ENCODE measurements around the gene NUDT2.
"Not testable (repeated sequence)": the region's sequence is repeated elsewhere in the genome, so short reads cannot be mapped to it uniquely, and the experiment has no call there.

Gene NUDT2

DNA sequence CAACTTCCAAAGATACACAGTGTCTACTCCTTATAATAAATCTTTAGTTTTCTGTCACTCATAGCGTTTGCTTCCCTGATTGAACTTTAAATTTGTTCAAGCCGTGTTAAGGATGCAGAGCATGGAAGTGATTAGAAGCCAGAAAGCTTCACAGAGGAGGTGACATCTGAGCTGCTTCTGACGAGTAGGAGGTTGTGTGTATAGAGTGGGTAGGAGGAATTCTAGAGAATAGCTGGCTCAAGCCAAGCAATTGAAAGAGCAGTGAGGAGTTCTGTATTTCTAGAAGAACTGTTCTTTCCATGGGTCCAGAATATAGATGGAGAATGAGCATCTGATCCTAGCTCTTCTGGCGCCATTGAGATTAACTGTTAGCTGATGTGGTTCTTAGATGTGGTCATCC, 6.0 kb downstream of the NUDT2 start:
- Histone ChIP-seq H3K9ac (ENCODE audit: low read depth, low read length) (no peak overlapping the region), H3K36me3 (ENCODE audit: insufficient read depth, low read length) (peaks cover 16% of the 10 kb centered on the region), H3K27me3 (ENCODE audit: insufficient read depth, low read length) (no peaks in the 10 kb centered on the region), H3K27ac (ENCODE audit: low read depth, low read length) (no peak overlapping the region), H3K9me3 (ENCODE audit: insufficient read depth, low read depth, low read length) (no peaks in the 10 kb centered on the region), H3K4me3 (ENCODE audit: low read length) (no peak overlapping the region), H3K4me1 (ENCODE audit: insufficient read depth, low read length) (peaks cover 16% of the 10 kb centered on the region)
- 86% methylated on average over 4 of the region's 4 CpGs for WGBS

- H3K9me3 ChIP-seq (ENCODE audit: insufficient read depth, low read depth, low read length), result no peaks in the 10 kb centered on the region
- peaks cover 28% of the 10 kb centered on the region for H3K36me3 ChIP-seq (ENCODE audit: insufficient read depth, low read length)
- no peak overlapping the region for H3K27ac ChIP-seq (ENCODE audit: low read depth, low read length)
- no peaks in the 10 kb centered on the region for H3K27me3 ChIP-seq (ENCODE audit: insufficient read depth, low read length)
- peaks cover 16% of the 10 kb centered on the region for H3K4me1 ChIP-seq (ENCODE audit: insufficient read depth, low read length)
- no peak overlapping the region for H3K9ac ChIP-seq (ENCODE audit: low read depth, low read length)
- no peak overlapping the region for H3K4me3 ChIP-seq (ENCODE audit: low read length)
- 95% methylated on average over 2 of the region's 2 CpGs for WGBS
Measured at GRCh38 chr9:34337403-34337802, 8.0 kb downstream of the NUDT2 start.

DNA sequence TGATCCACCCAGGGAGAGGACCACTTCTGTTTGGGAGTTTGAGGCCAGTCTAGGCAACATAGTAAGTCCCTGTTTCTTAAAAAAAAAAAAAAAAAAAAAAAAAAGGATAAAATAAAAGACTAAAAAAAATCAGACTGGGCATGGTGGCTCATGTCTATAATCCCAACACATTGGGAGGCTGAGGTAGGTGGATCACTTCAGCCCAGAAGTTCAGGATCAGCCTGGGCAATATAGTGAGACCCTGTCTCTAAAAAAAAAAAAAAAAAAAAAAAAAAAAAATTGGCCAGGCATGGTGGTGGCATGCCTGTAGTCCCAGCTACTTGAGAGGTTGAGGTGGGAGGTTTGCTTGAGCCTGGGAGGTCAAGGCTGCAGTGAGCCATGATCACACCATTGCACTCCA, 8.7 kb downstream of the NUDT2 start:
- H3K4me3 ChIP-seq (ENCODE audit: low read length); H3K27ac ChIP-seq (ENCODE audit: low read depth, low read length); H3K9ac ChIP-seq (ENCODE audit: low read depth, low read length); H3K27me3 ChIP-seq (ENCODE audit: insufficient read depth, low read length); H3K9me3 ChIP-seq (ENCODE audit: insufficient read depth, low read depth, low read length): not testable (repeated sequence)
- Histone ChIP-seq H3K36me3 (ENCODE audit: insufficient read depth, low read length) (peaks cover 33% of the 10 kb centered on the region), H3K4me1 (ENCODE audit: insufficient read depth, low read length) (peaks cover 16% of the 10 kb centered on the region)

DNA sequence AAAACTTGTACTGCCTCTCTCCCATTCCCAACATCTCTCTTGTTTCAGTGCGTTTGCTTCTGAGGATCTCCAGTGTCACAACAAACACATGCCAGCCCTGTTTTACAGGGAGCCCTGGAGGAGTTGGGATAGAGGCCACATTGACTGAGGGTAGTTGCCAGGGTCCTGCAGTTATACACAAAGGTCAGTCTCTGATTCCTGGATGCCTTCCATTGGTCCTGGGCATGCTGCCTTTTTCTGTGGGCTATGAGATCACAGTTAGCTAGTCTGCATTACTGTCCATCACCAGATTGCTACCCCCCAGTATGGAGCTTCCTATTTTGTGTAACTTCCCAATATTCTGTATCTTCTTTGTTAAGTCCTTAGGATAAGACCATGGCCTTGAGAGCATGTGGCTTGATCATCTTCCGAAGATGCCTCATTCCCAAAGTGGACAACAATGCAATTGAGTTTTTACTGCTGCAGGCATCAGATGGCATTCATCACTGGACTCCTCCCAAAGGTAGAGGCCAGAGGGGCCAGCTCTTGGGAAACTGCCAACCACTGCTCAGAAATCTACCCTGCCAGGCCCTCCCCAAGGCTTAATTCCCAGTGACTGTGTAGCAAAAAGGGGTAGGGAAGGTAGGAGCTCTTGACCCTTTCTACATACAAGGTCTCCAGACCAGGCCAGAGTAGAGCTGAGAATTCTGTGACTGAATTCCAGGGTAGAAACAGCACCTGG, 9.5 kb downstream of the NUDT2 start:
- peaks cover 13% of the 10 kb centered on the region for H3K4me1 ChIP-seq (ENCODE audit: insufficient read depth, low read length)
- peaks cover 40% of the 10 kb centered on the region for H3K36me3 ChIP-seq (ENCODE audit: insufficient read depth, low read length)
- no peaks in the 10 kb centered on the region for H3K27me3 ChIP-seq (ENCODE audit: insufficient read depth, low read length)
- no peak overlapping the region for H3K4me3 ChIP-seq (ENCODE audit: low read length)
- 90% methylated on average over 2 of the region's 2 CpGs for WGBS
- H3K9me3 ChIP-seq (ENCODE audit: insufficient read depth, low read depth, low read length), result no peaks in the 10 kb centered on the region
- no peak overlapping the region for H3K27ac ChIP-seq (ENCODE audit: low read depth, low read length)
- no peak overlapping the region for H3K9ac ChIP-seq (ENCODE audit: low read depth, low read length)

- WGBS, result 94% methylated on average over 7 of the region's 7 CpGs
- no peaks in the 10 kb centered on the region for H3K27me3 ChIP-seq (ENCODE audit: insufficient read depth, low read length)
- no peak overlapping the region for H3K27ac ChIP-seq (ENCODE audit: low read depth, low read length)
- H3K4me1 ChIP-seq (ENCODE audit: insufficient read depth, low read length), result no peaks in the 10 kb centered on the region
- peaks cover 41% of the 10 kb centered on the region for H3K36me3 ChIP-seq (ENCODE audit: insufficient read depth, low read length)
- no peak overlapping the region for H3K4me3 ChIP-seq (ENCODE audit: low read length)
- H3K9ac ChIP-seq (ENCODE audit: low read depth, low read length), result no peak overlapping the region
- H3K9me3 ChIP-seq (ENCODE audit: insufficient read depth, low read depth, low read length), result no peaks in the 10 kb centered on the region
Measured at GRCh38 chr9:34341659-34342295, 12.4 kb downstream of the NUDT2 start.

- no peak overlapping the region for H3K27ac ChIP-seq (ENCODE audit: low read depth, low read length)
- no peaks in the 10 kb centered on the region for H3K4me1 ChIP-seq (ENCODE audit: insufficient read depth, low read length)
- 94% methylated on average over 5 of the region's 5 CpGs for WGBS
- H3K27me3 ChIP-seq (ENCODE audit: insufficient read depth, low read length), result no peaks in the 10 kb centered on the region
- no peaks in the 10 kb centered on the region for H3K9me3 ChIP-seq (ENCODE audit: insufficient read depth, low read depth, low read length)
- no peak overlapping the region for H3K4me3 ChIP-seq (ENCODE audit: low read length)
- peaks cover 41% of the 10 kb centered on the region for H3K36me3 ChIP-seq (ENCODE audit: insufficient read depth, low read length)
- H3K9ac ChIP-seq (ENCODE audit: low read depth, low read length), result no peak overlapping the region
Measured at GRCh38 chr9:34343090-34343489, 13.7 kb downstream of the NUDT2 start.

- H3K9ac ChIP-seq (ENCODE audit: low read depth, low read length), result no peak overlapping the region
- no peaks in the 10 kb centered on the region for H3K27me3 ChIP-seq (ENCODE audit: insufficient read depth, low read length)
- 100% methylated on average over 1 of the region's 1 CpG for WGBS
- H3K36me3 ChIP-seq (ENCODE audit: insufficient read depth, low read length), result peaks cover 40% of the 10 kb centered on the region
- no peaks in the 10 kb centered on the region for H3K9me3 ChIP-seq (ENCODE audit: insufficient read depth, low read depth, low read length)
- H3K27ac ChIP-seq (ENCODE audit: low read depth, low read length), result no peak overlapping the region
- no peak overlapping the region for H3K4me3 ChIP-seq (ENCODE audit: low read length)
- no peaks in the 10 kb centered on the region for H3K4me1 ChIP-seq (ENCODE audit: insufficient read depth, low read length)
Measured at GRCh38 chr9:34343605-34344004, 14.2 kb downstream of the NUDT2 start.

- 91% methylated on average over 15 of the region's 15 CpGs for WGBS
- Histone ChIP-seq H3K4me1 (ENCODE audit: insufficient read depth, low read length) (no peaks in the 10 kb centered on the region), H3K27ac (ENCODE audit: low read depth, low read length) (no peak overlapping the region), H3K9ac (ENCODE audit: low read depth, low read length) (no peak overlapping the region), H3K27me3 (ENCODE audit: insufficient read depth, low read length) (no peaks in the 10 kb centered on the region), H3K36me3 (ENCODE audit: insufficient read depth, low read length) (peaks cover 16% of the 10 kb centered on the region), H3K4me3 (ENCODE audit: low read length) (no peak overlapping the region), H3K9me3 (ENCODE audit: insufficient read depth, low read depth, low read length) (no peaks in the 10 kb centered on the region)
Measured at GRCh38 chr9:34346873-34347799, 17.8 kb downstream of the NUDT2 start.

GRCh38 chr9:34347800-34348158, 18.4 kb downstream of the NUDT2 start:
- Histone ChIP-seq H3K4me3 (ENCODE audit: low read length) (no peak overlapping the region), H3K9ac (ENCODE audit: low read depth, low read length) (no peak overlapping the region), H3K27me3 (ENCODE audit: insufficient read depth, low read length) (no peaks in the 10 kb centered on the region), H3K9me3 (ENCODE audit: insufficient read depth, low read depth, low read length) (no peaks in the 10 kb centered on the region), H3K4me1 (ENCODE audit: insufficient read depth, low read length) (no peaks in the 10 kb centered on the region), H3K36me3 (ENCODE audit: insufficient read depth, low read length) (peaks cover 11% of the 10 kb centered on the region), H3K27ac (ENCODE audit: low read depth, low read length) (no peak overlapping the region)

- Histone ChIP-seq H3K4me3 (ENCODE audit: low read length) (no peak overlapping the region), H3K9ac (ENCODE audit: low read depth, low read length) (no peak overlapping the region), H3K9me3 (ENCODE audit: insufficient read depth, low read depth, low read length) (no peaks in the 10 kb centered on the region), H3K36me3 (ENCODE audit: insufficient read depth, low read length) (no peaks in the 10 kb centered on the region), H3K4me1 (ENCODE audit: insufficient read depth, low read length) (no peaks in the 10 kb centered on the region), H3K27ac (ENCODE audit: low read depth, low read length) (no peak overlapping the region), H3K27me3 (ENCODE audit: insufficient read depth, low read length) (no peaks in the 10 kb centered on the region)
- WGBS, result 92% methylated on average over 3 of the region's 3 CpGs
Measured at GRCh38 chr9:34349324-34349723, 20.0 kb downstream of the NUDT2 start.

DNA sequence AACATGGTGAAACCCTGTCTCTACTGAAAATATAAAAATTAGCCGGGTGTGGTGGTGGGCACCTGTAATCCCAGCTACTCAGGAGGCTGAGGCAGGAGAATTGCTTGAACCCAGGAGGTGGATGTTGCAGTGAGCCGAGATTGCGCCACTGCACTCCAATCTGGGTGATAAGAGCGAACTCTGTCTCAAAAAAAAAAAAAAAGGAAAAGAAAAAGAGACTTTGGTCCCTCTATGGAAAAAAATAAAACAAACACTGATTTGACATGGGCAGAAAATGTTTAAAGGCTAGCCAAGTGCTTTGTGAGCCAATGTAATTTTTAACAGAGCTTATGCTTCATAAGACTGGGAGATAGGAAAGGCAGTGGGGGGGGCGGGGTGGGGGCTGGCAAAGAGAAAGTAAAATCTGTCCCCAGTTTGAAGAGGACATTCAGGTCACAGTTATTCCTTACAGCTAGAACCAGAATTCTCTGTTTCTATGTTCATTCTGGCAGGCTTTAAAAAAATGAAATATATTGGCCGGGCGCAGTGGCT, 22.8 kb downstream of the NUDT2 start:
- H3K27ac ChIP-seq (ENCODE audit: low read depth, low read length), result not testable (repeated sequence)
- WGBS, result 96% methylated on average over 7 of the region's 7 CpGs

More for the DNA sequence above, 22.8 kb downstream of the NUDT2 start:
- peaks cover 11% of the 10 kb centered on the region; the same call in 1 of the 2 replicates for H3K9me3 ChIP-seq (ENCODE audit: insufficient read depth, low read depth, low read length)
- not testable (repeated sequence) for H3K4me1 ChIP-seq (ENCODE audit: insufficient read depth, low read length); H3K4me3 ChIP-seq (ENCODE audit: low read length); H3K36me3 ChIP-seq (ENCODE audit: insufficient read depth, low read length); H3K9ac ChIP-seq (ENCODE audit: low read depth, low read length); H3K27me3 ChIP-seq (ENCODE audit: insufficient read depth, low read length)

Data from HUES64 (cell line).